Astrocyte of the cerebellum (primary cell): ENCODE data around the gene SDHAF3.
"Not testable (repeated sequence)": the region's sequence is repeated elsewhere in the genome, so short reads cannot be mapped to it uniquely, and the experiment has no call there.

Experiments
- DNase-seq: peaks from one replicate; pipeline ENCODE4 v3.0.0-alpha.2; 2011; ENCODE audit warnings: low read depth
- H3K4me3 ChIP-seq: 2 replicates; pipeline ENCODE4 v1.5.1; 2011; ENCODE audit warnings: mild to moderate bottlenecking, low read depth, low read length, moderate library complexity
- in situ Hi-C: cut with HindIII; loops from 2 replicates; pipeline ENCODE4 v1.10.0; 2017; ENCODE audit warnings: low sequenced_read_pairs
- TF ChIP-seq, protein P1 (sequence below): IDR thresholded peaks from 2 replicates; pipeline ENCODE4 v1.5.1; 2012; ENCODE audit warnings: low read length, low read depth, moderate library complexity, mild to moderate bottlenecking; ENCODE audit errors: missing control alignments

The SDHAF3 gene

DNA sequence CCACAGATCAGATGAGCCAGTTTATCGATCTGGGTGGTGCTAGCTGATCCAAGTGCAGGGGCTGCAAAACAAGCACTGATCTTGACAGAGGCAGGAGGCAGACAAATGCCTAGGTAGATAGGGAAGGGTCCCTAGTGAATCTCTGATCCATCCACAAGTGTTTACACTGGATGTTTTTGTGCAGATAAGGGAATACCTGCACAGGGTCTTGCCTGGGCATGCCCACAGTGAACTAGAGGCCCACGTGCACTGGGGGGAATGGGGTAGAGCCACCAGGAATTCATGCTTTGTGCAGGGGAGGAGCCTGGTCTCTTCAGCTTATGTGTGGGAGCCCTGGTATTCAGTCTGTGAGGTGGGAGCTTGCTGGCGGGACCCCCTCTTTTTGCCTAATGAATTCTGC is 50.3 kb downstream of the SDHAF3 start:
- in situ Hi-C loops, result no loop called here
- no peak for DNase-seq
- no peak overlapping the region for H3K4me3 ChIP-seq
- TF ChIP-seq, protein P1, sequence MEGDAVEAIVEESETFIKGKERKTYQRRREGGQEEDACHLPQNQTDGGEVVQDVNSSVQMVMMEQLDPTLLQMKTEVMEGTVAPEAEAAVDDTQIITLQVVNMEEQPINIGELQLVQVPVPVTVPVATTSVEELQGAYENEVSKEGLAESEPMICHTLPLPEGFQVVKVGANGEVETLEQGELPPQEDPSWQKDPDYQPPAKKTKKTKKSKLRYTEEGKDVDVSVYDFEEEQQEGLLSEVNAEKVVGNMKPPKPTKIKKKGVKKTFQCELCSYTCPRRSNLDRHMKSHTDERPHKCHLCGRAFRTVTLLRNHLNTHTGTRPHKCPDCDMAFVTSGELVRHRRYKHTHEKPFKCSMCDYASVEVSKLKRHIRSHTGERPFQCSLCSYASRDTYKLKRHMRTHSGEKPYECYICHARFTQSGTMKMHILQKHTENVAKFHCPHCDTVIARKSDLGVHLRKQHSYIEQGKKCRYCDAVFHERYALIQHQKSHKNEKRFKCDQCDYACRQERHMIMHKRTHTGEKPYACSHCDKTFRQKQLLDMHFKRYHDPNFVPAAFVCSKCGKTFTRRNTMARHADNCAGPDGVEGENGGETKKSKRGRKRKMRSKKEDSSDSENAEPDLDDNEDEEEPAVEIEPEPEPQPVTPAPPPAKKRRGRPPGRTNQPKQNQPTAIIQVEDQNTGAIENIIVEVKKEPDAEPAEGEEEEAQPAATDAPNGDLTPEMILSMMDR, result no peak

- in situ Hi-C loops, result no loop called here
- TF ChIP-seq, protein P1, result no peak
- no peak for DNase-seq
- no peak overlapping the region for H3K4me3 ChIP-seq
Observed at GRCh38 chr7:97174303-97174702, 56.8 kb downstream of the SDHAF3 start.

- no peak overlapping the region for H3K4me3 ChIP-seq
- in situ Hi-C loops, result no loop called here
- TF ChIP-seq, protein P1, result peak; percentile 91
- DNase-seq, result peak; percentile 49
Observed at GRCh38 chr7:97179454-97180104, 62.1 kb downstream of the SDHAF3 start.

- H3K4me3 ChIP-seq, result no peak overlapping the region
- TF ChIP-seq, protein P1, result no peak
- no peak for DNase-seq
- in situ Hi-C loops, result no loop called here
Observed at GRCh38 chr7:97187067-97187466, 69.6 kb downstream of the SDHAF3 start.

DNA sequence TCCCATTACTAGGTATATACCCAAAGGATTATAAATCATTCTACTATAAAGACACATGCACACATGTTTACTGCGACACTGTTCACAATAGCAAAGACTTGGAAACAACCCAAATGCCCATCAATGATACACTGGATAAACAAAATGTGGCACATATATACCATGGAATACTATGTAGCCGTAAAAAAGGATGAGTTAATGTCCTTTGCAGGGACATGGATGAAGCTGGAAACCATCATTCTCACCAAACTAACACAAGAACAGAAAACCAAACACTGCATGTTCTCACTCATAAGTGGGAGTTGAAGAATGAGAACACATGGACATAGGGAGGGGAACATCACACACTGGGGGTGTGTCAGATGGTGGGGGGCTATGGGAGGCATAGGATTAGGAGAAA is 78.7 kb downstream of the SDHAF3 start:
- in situ Hi-C loops, H3K4me3 ChIP-seq, DNase-seq: not testable (repeated sequence)

- in situ Hi-C loops, result no loop called here
- DNase-seq, result no peak
- no peak overlapping the region for H3K4me3 ChIP-seq
- TF ChIP-seq, protein P1, result no peak
Observed at GRCh38 chr7:97198596-97198995, 81.1 kb downstream of the SDHAF3 start.

- no peak for DNase-seq
Observed at GRCh38 chr7:97200018-97200417, 82.5 kb downstream of the SDHAF3 start.

More at GRCh38 chr7:97200018-97200417, 82.5 kb downstream of the SDHAF3 start:
- in situ Hi-C loops, result no loop called here
- TF ChIP-seq, protein P1, result no peak
- no peak overlapping the region for H3K4me3 ChIP-seq
